Embryonic facial prominence (tissue), 1 donor: ENCODE results near the gene CCL27.
A peak's percentile ranks its signal among the peaks of the same experiment; 100 is the strongest.
"Not testable (repeated sequence)": the region's sequence is repeated elsewhere in the genome, so short reads cannot be mapped to it uniquely, and the experiment has no call there.

Experiments
- DNase-seq: peaks from one replicate; pipeline ENCODE4 v3.0.0-alpha.2; 2016; ENCODE audit errors: extremely low spot score

The CCL27 gene

GRCh38 chr9:34651321-34651720 is 11.1 kb downstream of the CCL27 start:
- DNase-seq = no peak

DNA sequence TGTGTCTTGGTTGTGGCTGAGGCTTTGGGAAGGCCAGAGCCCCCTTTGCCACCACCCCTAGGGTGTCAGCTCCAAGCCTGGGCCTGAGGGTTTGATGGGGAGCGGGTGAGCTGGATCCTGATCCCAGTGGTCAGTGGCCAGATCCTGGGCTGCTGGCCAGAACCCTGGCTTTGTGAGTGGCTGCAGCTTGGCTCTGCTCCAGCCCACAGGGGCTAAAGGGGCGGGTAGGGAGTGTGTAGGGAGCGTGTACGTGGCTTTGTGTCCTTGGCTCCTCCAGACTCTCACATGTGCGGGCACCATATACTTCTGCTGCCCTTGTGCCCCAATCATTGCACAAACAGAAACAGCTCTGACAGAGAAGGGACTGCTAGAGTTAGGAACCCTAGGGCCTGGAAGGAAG is 11.6 kb downstream of the CCL27 start:
- DNase-seq = no peak

DNA sequence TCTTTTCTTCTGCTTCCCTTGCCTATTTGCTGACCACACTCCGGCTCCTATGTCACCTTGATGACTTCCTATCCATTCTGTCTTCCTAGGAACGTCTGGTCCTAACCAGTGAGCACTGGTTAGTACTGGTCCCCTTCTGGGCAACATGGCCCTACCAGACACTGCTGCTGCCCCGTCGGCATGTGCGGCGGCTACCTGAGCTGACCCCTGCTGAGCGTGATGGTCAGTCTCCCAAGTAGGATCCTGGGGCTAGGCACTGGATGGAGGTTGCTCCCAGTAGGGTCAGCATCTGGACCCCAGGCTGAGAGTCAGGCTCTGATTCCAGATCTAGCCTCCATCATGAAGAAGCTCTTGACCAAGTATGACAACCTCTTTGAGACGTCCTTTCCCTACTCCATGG is 13.8 kb downstream of the CCL27 start:
- DNase-seq = no peak

- no peak for DNase-seq
Measured at GRCh38 chr9:34647651-34648050, 14.8 kb downstream of the CCL27 start.

DNA sequence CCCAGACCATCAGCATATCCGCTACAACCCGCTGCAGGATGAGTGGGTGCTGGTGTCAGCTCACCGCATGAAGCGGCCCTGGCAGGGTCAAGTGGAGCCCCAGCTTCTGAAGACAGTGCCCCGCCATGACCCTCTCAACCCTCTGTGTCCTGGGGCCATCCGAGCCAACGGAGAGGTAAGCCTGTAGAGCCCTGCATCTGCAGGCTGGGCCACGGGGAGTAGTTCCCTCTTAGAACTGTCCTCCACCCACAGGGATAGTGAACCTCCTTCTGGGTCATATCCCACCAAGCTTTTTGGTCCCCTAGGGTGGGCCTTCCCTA is 15.4 kb downstream of the CCL27 start:
- DNase-seq = no peak

DNA sequence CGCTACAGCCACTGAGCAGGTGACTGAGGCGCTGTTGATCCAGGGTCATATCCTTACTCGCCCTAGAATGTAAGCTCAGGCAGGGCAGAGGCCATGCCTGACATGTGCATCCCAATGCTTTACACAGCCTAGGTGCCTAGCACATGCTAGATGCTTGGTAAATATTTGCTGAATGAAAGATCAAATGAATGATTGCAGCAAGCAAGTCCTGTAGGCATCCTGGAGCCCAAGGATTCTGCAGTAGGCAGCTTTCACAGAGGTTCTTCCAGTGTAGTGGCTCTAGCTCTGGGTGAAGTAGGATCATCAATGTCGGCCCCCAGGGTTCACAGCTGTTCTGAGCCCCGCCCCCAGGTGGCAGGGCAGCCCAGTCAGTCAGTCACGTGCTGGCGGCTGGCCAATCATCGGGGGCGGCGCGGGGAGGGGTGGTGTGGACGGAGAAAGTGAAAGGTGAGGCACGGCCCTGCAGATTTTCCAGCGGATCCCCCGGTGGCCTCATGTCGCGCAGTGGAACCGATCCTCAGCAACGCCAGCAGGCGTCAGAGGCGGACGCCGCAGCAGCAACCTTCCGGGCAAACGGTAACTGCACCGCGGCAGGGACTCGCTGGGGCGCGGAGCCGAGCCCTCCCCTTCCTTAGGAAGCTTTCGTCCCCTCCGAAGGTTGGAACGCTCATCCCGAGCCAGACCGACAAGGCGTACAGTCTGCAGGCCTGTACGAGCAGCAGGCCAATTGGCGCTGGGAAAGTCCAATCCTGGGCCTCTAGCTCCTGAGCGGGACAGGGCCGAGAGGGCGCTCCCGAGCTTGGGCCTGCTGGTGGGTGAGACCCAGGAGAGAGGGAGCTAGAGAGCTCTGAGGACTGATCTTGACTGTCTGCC is 16.0 kb downstream of the CCL27 start, which contains the start of gene GALT:
GALT (plus strand) TSS at position 465 of the 873 bp plus-strand sequence; CDS start at position 495, 30 bp downstream.
- DNase-seq = no peak

DNA sequence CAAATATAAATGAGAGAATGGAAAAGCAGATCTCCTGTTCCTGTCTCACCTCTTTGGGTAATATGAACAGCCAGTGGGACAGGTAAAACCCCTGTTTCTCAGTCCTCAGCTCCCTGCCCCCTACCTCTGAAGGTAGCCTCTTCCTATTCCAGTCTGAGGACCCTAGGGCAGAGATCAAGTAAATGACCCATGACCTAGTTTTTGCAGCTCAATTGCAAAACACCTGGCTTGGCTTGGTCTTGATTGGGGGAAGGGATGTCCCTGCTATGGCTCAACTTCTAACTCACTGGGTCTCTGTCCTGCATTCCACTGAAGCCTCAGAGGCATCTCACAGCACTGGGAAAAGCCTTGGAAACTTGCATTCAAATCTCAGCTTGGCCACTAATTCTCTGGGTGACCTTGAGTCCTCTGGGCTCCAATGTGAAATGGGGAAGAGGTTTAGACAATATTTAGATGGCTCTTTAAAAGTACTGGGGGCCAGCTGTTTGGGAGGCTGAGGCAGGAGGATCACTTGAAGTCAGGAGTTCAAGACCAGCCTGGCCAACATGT is 17.6 kb downstream of the CCL27 start:
- no peak for DNase-seq

- no peak for DNase-seq
Measured at GRCh38 chr9:34642679-34643078, 19.8 kb downstream of the CCL27 start.

DNA sequence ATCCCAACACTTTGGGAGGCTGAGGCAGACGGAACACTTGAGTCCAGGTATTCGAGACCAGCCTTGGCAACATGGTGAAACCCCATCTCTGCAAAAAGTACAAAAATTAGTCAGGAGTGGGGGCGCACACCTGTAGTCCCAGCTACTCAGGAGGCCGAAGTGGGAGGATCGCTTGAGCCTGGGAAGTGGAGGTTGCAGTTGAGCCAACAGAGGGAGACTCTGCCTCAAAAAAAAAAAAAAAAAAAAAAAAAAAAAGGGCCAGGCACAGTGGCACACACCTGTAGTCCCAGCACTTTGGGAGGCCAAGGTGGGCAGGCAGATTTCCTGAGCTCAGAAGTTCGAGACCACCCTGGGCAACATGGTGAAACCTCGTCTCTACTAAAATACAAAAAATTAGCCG is 23.1 kb downstream of the CCL27 start:
- not testable (repeated sequence) for DNase-seq

GRCh38 chr9:34638138-34638445 is 24.4 kb downstream of the CCL27 start:
- DNase-seq = no peak

- DNase-seq = peak; percentile 79
Measured at GRCh38 chr9:34637356-34638137, 24.9 kb downstream of the CCL27 start, which contains the start of gene SIGMAR1. TSS of gene SIGMAR1 (minus strand) at chr9:34637787. CDS start at chr9:34637697, 90 bp downstream.

GRCh38 chr9:34636791-34637355 is 25.6 kb downstream of the CCL27 start:
- DNase-seq = no peak

GRCh38 chr9:34635556-34635955 is 26.9 kb downstream of the CCL27 start:
- no peak for DNase-seq

- no peak for DNase-seq
Measured at GRCh38 chr9:34634551-34635248, 27.8 kb downstream of the CCL27 start.

DNA sequence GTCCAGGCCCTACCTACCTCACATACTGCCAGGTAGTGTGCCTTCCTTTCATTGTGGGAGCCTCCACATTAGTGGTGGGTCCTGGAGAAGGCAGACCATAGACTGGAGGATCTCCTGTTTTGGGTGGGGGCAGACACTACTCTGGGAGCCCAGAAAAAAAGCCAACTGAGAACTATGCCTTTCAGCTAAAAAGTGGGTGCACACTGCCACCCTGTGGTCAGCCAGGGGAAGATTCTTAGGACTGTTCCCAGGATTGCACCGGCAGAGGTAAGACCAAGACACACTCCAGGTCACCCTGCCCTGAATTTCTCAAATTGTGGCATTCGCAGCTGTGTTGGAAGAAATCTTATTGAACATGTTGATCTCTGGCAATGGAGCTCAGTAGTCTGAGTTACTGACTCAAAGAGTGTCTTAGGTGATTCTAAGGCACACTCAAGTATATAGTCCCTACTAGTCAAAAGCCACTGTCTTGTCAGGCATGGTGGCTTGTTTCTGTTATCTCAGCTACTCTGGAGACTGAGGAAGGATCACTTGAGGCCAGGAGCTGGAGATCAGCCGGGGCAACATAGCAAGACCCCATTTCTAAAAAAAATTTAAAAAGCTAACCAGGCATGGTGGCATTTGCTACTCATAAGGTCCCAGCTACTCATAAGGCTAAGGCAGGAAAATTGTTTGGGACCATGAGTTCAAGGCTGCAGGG is 28.5 kb downstream of the CCL27 start:
- no peak for DNase-seq

- DNase-seq = no peak
Measured at GRCh38 chr9:34633166-34633565, 29.3 kb downstream of the CCL27 start.

GRCh38 chr9:34630402-34631154 is 31.9 kb downstream of the CCL27 start:
- no peak for DNase-seq

GRCh38 chr9:34629491-34629808 is 33.0 kb downstream of the CCL27 start:
- DNase-seq = no peak

DNA sequence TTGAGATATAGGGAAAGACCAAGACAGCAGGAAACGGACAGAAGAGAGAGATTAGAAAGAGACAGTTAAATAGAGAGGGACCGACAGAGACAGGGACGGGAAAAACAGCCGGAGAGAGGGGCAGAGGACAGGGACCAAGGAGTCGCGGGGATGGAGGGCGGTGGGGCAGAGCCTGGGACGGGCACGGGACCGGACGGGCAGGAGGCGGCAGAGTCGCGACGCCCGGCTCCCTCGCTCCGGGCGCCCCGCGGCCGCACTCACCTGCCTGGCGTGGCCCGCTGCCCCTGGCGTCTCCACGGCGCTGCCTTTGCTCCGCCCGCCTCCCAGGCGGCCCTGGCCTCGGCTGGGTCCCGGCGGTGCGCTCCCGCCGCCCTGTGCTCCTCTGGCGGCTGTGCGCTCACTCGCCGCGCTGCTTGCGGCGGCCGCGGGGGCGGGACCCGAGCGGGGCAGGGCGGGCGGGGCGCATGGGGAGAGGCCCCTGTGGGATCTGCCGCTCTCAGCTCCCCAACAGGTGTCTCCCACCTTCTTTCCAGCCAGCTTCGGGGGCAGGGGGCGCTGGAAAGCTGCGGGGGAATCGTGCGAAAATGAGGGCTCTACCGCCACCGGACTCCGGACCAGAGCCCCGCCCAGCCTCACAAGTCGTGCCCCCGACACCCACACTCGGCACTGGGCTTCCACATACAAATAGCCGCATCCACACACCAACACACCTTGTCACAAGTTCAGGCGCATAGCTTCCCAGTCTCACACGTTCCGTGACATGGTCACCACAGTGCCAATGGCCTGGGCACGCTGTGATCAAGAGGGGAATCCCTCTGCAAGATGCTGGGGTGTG is 33.6 kb downstream of the CCL27 start, which contains the start of gene ARID3C:
ARID3C (minus strand) TSS at position 411 of the 835 bp plus-strand sequence. CDS start 1,052 bp downstream, outside the sequence.
- no peak for DNase-seq
